Activated CD8-positive, alpha-beta memory T cell treated with anti-CD3 and anti-CD28 coated beads for 48 hours (primary cell): ENCODE data around the gene ARHGEF16.

Source experiments
- DNase-seq, 3 experiments: peaks; one replicate each; pipeline ENCODE4 v3.0.0-alpha.2; 2020; ENCODE audit warnings: low read depth in 2 of 3, low spot score in 2 of 3

Gene ARHGEF16

GRCh38 chr1:3456964-3457909, 2.8 kb downstream of the ARHGEF16 start:
- no peak for DNase-seq

- DNase-seq, result no peak
Measured at GRCh38 chr1:3457910-3458883, 3.7 kb downstream of the ARHGEF16 start.

- no peak for DNase-seq
Measured at GRCh38 chr1:3459051-3459908, 4.8 kb downstream of the ARHGEF16 start.

- DNase-seq, result no peak
Measured at GRCh38 chr1:3459940-3460671, 5.6 kb downstream of the ARHGEF16 start.

- DNase-seq, result no peak
Measured at GRCh38 chr1:3460672-3461131, 6.2 kb downstream of the ARHGEF16 start.

GRCh38 chr1:3461238-3461933, 6.9 kb downstream of the ARHGEF16 start:
- DNase-seq, result no peak

- DNase-seq, result no peak
Measured at GRCh38 chr1:3461934-3462275, 7.4 kb downstream of the ARHGEF16 start.

- DNase-seq, result no peak
Measured at GRCh38 chr1:3462356-3463012, 8.0 kb downstream of the ARHGEF16 start.

- DNase-seq, result no peak
Measured at GRCh38 chr1:3463013-3463385, 8.5 kb downstream of the ARHGEF16 start.

GRCh38 chr1:3463408-3463863, 9.0 kb downstream of the ARHGEF16 start:
- no peak for DNase-seq

- no peak for DNase-seq
Measured at GRCh38 chr1:3463891-3464648, 9.6 kb downstream of the ARHGEF16 start.

- no peak for DNase-seq
Measured at GRCh38 chr1:3464649-3465025, 10.2 kb downstream of the ARHGEF16 start.

GRCh38 chr1:3465091-3465934, 10.8 kb downstream of the ARHGEF16 start:
- no peak for DNase-seq

- no peak for DNase-seq
Measured at GRCh38 chr1:3465935-3466321, 11.5 kb downstream of the ARHGEF16 start.

GRCh38 chr1:3466366-3467075, 12.1 kb downstream of the ARHGEF16 start:
- no peak for DNase-seq

GRCh38 chr1:3467096-3468036, 12.9 kb downstream of the ARHGEF16 start:
- DNase-seq, result no peak
